HepG2 (cell line): ENCODE measurements around the gene CRTAC1. TPM values are rescaled to one million over a fixed set of nuclear protein-coding genes. Genes with fewer than 3 reads are reported as not detected.

Experiments
- ATAC-seq: fragments of 200-7000 bp; cut with Tn5 transposase; 3 replicates; pipeline ENCODE4 v1.9.1; 2020; ENCODE audit warnings: mild to moderate bottlenecking, moderate library complexity
- BruUV-seq: library from RNA; stranded (reverse); fragments of 400-500 nt; replicated peaks from 2 replicates; lab custom pipeline; 2021; lab: Mats Ljungman, UMichigan
- CTCF ChIA-PET: fragments of 300-600 bp; formaldehyde crosslinking; extraction: SDS; loops from one replicate; lab custom pipeline; 2021; ENCODE audit warnings: low total read pairs, inconsistent platforms, low intra/inter-chr PET ratio; lab: Yijun Ruan, JAX
- POLR2A ChIA-PET: fragments of 350-600 bp; sonication (Branson Sonifier 250); formaldehyde crosslinking; loops from one replicate; lab custom pipeline; 2020; ENCODE audit warnings: antibody characterized with exemption, inconsistent platforms; lab: Yijun Ruan, JAX
- DNase-seq: peaks from one replicate; pipeline ENCODE4 v3.0.0-alpha.2; 2015; ENCODE audit warnings: low spot score
- FAIRE-seq: peaks from 3 replicates; lab custom pipeline; 2011; peaks lifted over from hg19 to GRCh38; lab: Jason Lieb, UNC
- H2AFZ ChIP-seq: one replicate; pipeline ENCODE4 v1.6.1; 2011; ENCODE audit warnings: low read length, inconsistent platforms
- H3K27ac ChIP-seq: fragments of 300-600 bp; 3 replicates; pipeline ENCODE4 v1.8.0; 2011; ENCODE audit warnings: mixed run types, mild to moderate bottlenecking, mixed read lengths, low read length, inconsistent platforms; ENCODE audit not compliant: insufficient read depth; ENCODE audit errors: extremely low read length
- H3K27me3 ChIP-seq, 2 experiments: fragments of 200-600 bp in 1 of 2; 2 replicates in 1 of 2; 3 replicates in 1 of 2; pipeline versions ENCODE4 v1.6.0 to v1.8.0; 2011; ENCODE audit warnings: low read length in 2 of 2, mild to moderate bottlenecking in 2 of 2, moderate library complexity in 2 of 2, inconsistent platforms in 1 of 2; ENCODE audit not compliant: insufficient read depth in 2 of 2, control insufficient read depth in 1 of 2
- H3K36me3 ChIP-seq, 2 experiments: fragments of 200-600 bp in 1 of 2; replicated peaks in 1 of 2; 2 replicates in 1 of 2; 3 replicates in 1 of 2; pipeline versions ENCODE4 v1.5.1 to v1.8.0; 2011; ENCODE audit warnings: low read length in 2 of 2, inconsistent platforms in 1 of 2; ENCODE audit not compliant: insufficient read depth in 2 of 2, control insufficient read depth in 1 of 2
- H3K4me1 ChIP-seq: 2 replicates; pipeline ENCODE4 v1.5.1; 2012; ENCODE audit warnings: low read length, inconsistent platforms; ENCODE audit not compliant: insufficient read depth
- H3K4me2 ChIP-seq: 2 replicates; pipeline ENCODE4 v1.6.0; 2011; ENCODE audit warnings: low read depth, low read length, inconsistent platforms
- H3K4me3 ChIP-seq, 3 experiments: fragments of 200-600 bp in 1 of 3; sonication (generic), shearing (Covaris generic) in 1 of 3; replicated peaks in 1 of 3; 2 replicates each; pipeline ENCODE4 v1.5.1; 2011 to 2016; ENCODE audit warnings: low read length in 3 of 3, inconsistent platforms in 2 of 3, low read depth in 2 of 3, mild to moderate bottlenecking in 2 of 3, control low read depth in 1 of 3, mixed read lengths in 1 of 3; ENCODE audit not compliant: insufficient read depth in 1 of 3
- H3K79me2 ChIP-seq: one replicate; pipeline ENCODE4 v1.6.1; 2011; ENCODE audit warnings: low read length, inconsistent platforms; ENCODE audit not compliant: insufficient read depth
- H3K9ac ChIP-seq: 2 replicates; pipeline ENCODE4 v1.6.0; 2011; ENCODE audit warnings: mild to moderate bottlenecking, low read depth, low read length, inconsistent platforms; ENCODE audit not compliant: insufficient read depth
- H3K9me3 ChIP-seq: 2 replicates; pipeline ENCODE4 v1.5.1; 2012; ENCODE audit warnings: mild to moderate bottlenecking, low read length
- H4K20me1 ChIP-seq: 2 replicates; pipeline ENCODE4 v1.6.0; 2011; ENCODE audit warnings: inconsistent platforms, mild to moderate bottlenecking, low read length, moderate library complexity; ENCODE audit not compliant: insufficient read depth
- MAX ChIP-seq: IDR thresholded peaks from 2 replicates; pipeline ENCODE4 v1.6.1; 2012; ENCODE audit warnings: inconsistent platforms
- PRMT3 ChIP-seq: sonication (generic); formaldehyde crosslinking; IDR thresholded peaks from 2 replicates; pipeline ENCODE4 v1.8.1; 2022; ENCODE audit warnings: low read depth, mild to moderate bottlenecking, moderate library complexity, missing genetic modification reagents, borderline replicate concordance
- PRPF4 ChIP-seq: fragments of 200-400 bp; formaldehyde crosslinking; IDR thresholded peaks from 2 replicates; pipeline ENCODE4 v1.6.1; 2016; ENCODE audit warnings: low read length, low read depth; ENCODE audit not compliant: poor library complexity, severe bottlenecking
- RARG ChIP-seq: sonication (generic); formaldehyde crosslinking; IDR thresholded peaks from 2 replicates; pipeline ENCODE4 v1.4.0; 2020; ENCODE audit warnings: low read depth, mild to moderate bottlenecking, missing genetic modification reagents
- SCMH1 ChIP-seq: sonication (generic); formaldehyde crosslinking; IDR thresholded peaks from 2 replicates; pipeline ENCODE4 v1.9.0; 2021; ENCODE audit warnings: missing genetic modification reagents, mild to moderate bottlenecking, borderline replicate concordance
- SETDB1 ChIP-seq: sonication (generic); formaldehyde crosslinking; IDR thresholded peaks from 2 replicates; pipeline ENCODE4 v1.5.1; 2020; ENCODE audit warnings: missing genetic modification reagents, mild to moderate bottlenecking, borderline replicate concordance
- YEATS4 ChIP-seq: sonication (generic); formaldehyde crosslinking; IDR thresholded peaks from 2 replicates; pipeline ENCODE4 v1.4.0; 2020; ENCODE audit warnings: missing genetic modification reagents, borderline replicate concordance
- ZNF407 ChIP-seq: sonication (generic); formaldehyde crosslinking; IDR thresholded peaks from one replicate; pipeline ENCODE4 v1.5.1; 2020; ENCODE audit warnings: mild to moderate bottlenecking, missing genetic modification reagents; ENCODE audit errors: not compliant biosample characterization
- ZNF724P ChIP-seq: sonication (generic); formaldehyde crosslinking; IDR thresholded peaks from 2 replicates; pipeline ENCODE4 v1.8.0; 2022; ENCODE audit warnings: missing genetic modification reagents, borderline replicate concordance
- WGBS: methylation state at CpG from one replicate; pipeline ENCODE4 v1.1.6; 2017; ENCODE audit warnings: low lambda C conversion rate; 5-methylcytosine and 5-hydroxymethylcytosine counted together
- in situ Hi-C: cut with HindIII; loops from 2 replicates; pipeline ENCODE4 v1.10.0; 2017; ENCODE audit warnings: low pct_unique_long_range_greater_than_20kb; ENCODE audit not compliant: extremely low pct_ligation_motif_present
- intact Hi-C: fragments of 100-400 bp; cut with micrococcal nuclease; formaldehyde crosslinking; loops from one replicate; pipeline ENCODE4 v1.10.0; 2022; ENCODE audit not compliant: unreplicated experiment
- polyA plus RNA-seq, 8 experiments: library from polyadenylated mRNA; depleted of rRNA in 3 of 8; stranded (reverse) in 7 of 8; unstranded in 1 of 8; fragments of >200 nt; fragmentation: Illumina TruSeq in 4 of 8; extraction: Trizol in 4 of 8; gene quantifications; 2 replicates each; pipeline versions ENCODE4 v1.2.1 to v1.2.3, GENCODE V29; 2011 to 2016; ENCODE audit warnings: low read depth in 4 of 8, missing spikeins in 1 of 8, mixed read lengths in 1 of 8; ENCODE audit not compliant: insufficient read depth in 1 of 8
- total RNA-seq, 5 experiments: library from RNA; depleted of rRNA; stranded (reverse); fragments of >200 nt; fragmentation: Illumina TruSeq; extraction: Trizol; gene quantifications; 2 replicates each; pipeline ENCODE4 v1.2.3, GENCODE V29; 2016; ENCODE audit warnings: low read depth in 1 of 5
- TF ChIP-seq, protein P1 (sequence below): IDR thresholded peaks from 2 replicates; pipeline ENCODE4 v1.6.1; 2016; ENCODE audit warnings: control low read depth
- TF ChIP-seq, protein P2 (sequence below): sonication (generic); formaldehyde crosslinking; IDR thresholded peaks from 2 replicates; pipeline ENCODE4 v1.8.0; 2022; ENCODE audit warnings: missing genetic modification reagents, mild to moderate bottlenecking, moderate library complexity, borderline replicate concordance

Gene CRTAC1
- total and polyA plus RNA-seq, 2 of the 13 experiments (the other 11 are each of a cell fraction or from before 2014, with no cell fraction given), result not detected

DNA sequence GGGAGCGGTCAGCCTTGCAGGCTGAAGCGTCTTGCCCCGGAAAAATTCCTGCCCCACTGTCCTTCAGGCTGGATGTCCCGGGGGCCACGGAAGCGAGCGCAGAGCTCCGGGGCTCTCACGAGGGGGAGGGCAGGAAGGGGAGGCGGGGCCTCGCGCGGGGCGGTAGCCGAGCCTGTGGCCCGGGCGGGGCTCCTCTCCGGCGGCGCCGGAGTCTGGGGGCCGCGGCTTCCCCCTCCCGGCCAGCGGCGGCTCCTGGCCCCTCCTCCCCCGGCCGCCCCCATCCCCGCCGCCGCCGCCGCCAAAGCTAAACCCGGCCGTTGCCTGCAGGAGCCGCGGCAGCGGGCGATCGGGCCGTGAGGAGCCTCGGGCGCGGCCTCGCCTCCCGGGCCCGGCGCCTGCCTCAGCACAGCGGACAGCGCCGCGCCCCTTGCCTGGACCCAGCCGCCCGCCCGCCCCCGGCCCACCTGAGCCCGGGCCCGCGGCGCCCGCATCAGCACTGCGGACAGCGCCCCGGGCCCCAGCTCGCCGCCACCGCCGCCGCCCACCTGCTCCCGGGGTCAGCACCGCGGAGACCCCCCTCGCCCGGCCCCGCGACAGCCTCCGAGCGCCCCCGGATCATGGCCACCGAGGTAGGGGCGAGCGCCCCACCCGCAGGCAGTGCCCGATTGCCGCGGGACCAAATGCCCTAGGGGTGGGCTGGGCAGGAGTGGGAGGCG lies 180.6 kb downstream of the CRTAC1 start, which contains the start of gene GOLGA7B:
TSS of gene GOLGA7B (plus strand) at position 157 of the 716 bp plus-strand sequence. CDS start at position 618, 461 bp downstream.
- Histone ChIP-seq H2AFZ (no peak within 1 kb of the TSS), H3K4me1 (no peaks in the 10 kb centered on the region), H3K4me3 (peak within 1 kb of the TSS; percentile 24 to 34 (median 33); a peak in 3 of 6 replicates), H3K9me3 (no peaks in the 10 kb centered on the region), H3K27ac (no peak within 1 kb of the TSS), H3K36me3 (no peaks in the 10 kb centered on the region), H3K79me2 (no peaks in the 10 kb centered on the region), H3K27me3 (peaks cover 0 to 26% of the 10 kb centered on the region in 2 experiments; a peak in 3 of 5 replicates), H3K4me2 (peak within 1 kb of the TSS; percentile 42; the same call in 1 of the 2 replicates), H4K20me1 (0 out of 2 replicates have a peak, but pooled peaks cover 3% of the 10 kb centered on the region), H3K9ac (no peak within 1 kb of the TSS)
- ChIA-PET CTCF (no interaction called here), POLR2A (no interaction called here)
- no TSS peak for BruUV-seq
- intact Hi-C loops (no loop called here), in situ Hi-C loops (no loop called here)
- FAIRE-seq, result no peak
- WGBS, result 33% methylated on average over 2 of the region's 87 CpGs
- peak; percentile 5 for DNase-seq
- peak; percentile 96 for ATAC-seq
- TF ChIP-seq, protein P1, sequence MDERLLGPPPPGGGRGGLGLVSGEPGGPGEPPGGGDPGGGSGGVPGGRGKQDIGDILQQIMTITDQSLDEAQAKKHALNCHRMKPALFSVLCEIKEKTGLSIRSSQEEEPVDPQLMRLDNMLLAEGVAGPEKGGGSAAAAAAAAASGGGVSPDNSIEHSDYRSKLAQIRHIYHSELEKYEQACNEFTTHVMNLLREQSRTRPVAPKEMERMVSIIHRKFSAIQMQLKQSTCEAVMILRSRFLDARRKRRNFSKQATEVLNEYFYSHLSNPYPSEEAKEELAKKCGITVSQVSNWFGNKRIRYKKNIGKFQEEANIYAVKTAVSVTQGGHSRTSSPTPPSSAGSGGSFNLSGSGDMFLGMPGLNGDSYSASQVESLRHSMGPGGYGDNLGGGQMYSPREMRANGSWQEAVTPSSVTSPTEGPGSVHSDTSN (CRISPR knock-in tag), result no peak
- TF ChIP-seq YEATS4 (CRISPR knock-in tag) (no peak; the same call in 1 of the 2 replicates), PRMT3 (CRISPR knock-in tag) (no peak), ZNF407 (CRISPR knock-in tag) (no peak), PRPF4 (no peak), SCMH1 (CRISPR knock-in tag) (no peak), SETDB1 (CRISPR knock-in tag) (no peak), MAX (no peak), ZNF724P (CRISPR knock-in tag) (no peak), RARG (CRISPR knock-in tag) (no peak)
- TF ChIP-seq, protein P2, sequence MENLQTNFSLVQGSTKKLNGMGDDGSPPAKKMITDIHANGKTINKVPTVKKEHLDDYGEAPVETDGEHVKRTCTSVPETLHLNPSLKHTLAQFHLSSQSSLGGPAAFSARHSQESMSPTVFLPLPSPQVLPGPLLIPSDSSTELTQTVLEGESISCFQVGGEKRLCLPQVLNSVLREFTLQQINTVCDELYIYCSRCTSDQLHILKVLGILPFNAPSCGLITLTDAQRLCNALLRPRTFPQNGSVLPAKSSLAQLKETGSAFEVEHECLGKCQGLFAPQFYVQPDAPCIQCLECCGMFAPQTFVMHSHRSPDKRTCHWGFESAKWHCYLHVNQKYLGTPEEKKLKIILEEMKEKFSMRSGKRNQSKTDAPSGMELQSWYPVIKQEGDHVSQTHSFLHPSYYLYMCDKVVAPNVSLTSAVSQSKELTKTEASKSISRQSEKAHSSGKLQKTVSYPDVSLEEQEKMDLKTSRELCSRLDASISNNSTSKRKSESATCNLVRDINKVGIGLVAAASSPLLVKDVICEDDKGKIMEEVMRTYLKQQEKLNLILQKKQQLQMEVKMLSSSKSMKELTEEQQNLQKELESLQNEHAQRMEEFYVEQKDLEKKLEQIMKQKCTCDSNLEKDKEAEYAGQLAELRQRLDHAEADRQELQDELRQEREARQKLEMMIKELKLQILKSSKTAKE (CRISPR knock-in tag), result no peak
